Measurements from ENCODE around the gene SRGAP1.

Gene SRGAP1

GRCh38 chr12:63821781-63822251 lies 22.7 kb upstream of the SRGAP1 start:
- Histone ChIP-seq H3K4me1 (ENCODE audit: control insufficient read depth, insufficient read depth, low read length) (no peaks in the 10 kb centered on the region), H3K27ac (ENCODE audit: extremely low read depth, low read depth, low read length) (no peak overlapping the region), H3K9me3 (ENCODE audit: control insufficient read depth, insufficient read depth, low read depth, low read length) (no peaks in the 10 kb centered on the region), H3K36me3 (ENCODE audit: control insufficient read depth in 2 of 2, insufficient read depth in 1 of 2, low read length in 2 of 2) (no peaks in the 10 kb centered on the region), H3K4me3 (ENCODE audit: low read depth, low read length) (no peak overlapping the region)
- POLR2A ChIA-PET: no interaction called here
- TF ChIP-seq ZNF202 (tag by site-specific recombination; IDR thresholded peaks at IDR 0.05; ENCODE audit: borderline replicate concordance): 0 out of 2 replicates have a peak, but pooled peaks have one; percentile 45
- TF ChIP-seq ZNF558 (tag by site-specific recombination; IDR thresholded peaks at IDR 0.05): no peak
- TF ChIP-seq ZNF140 (tag by site-specific recombination; IDR thresholded peaks at IDR 0.05): no peak
- CTCF ChIA-PET: interaction anchor here (0.6 to 1.5 kb wide), 2 partner anchors 402 to 435 kb away, joined by 3 to 6 read pairs; no protein-coding TSS in a partner anchor

GRCh38 chr12:63822352-63822751 lies 22.1 kb upstream of the SRGAP1 start:
- no peak for TF ChIP-seq ZNF302 (tag by site-specific recombination; IDR thresholded peaks at IDR 0.05; ENCODE audit: low read depth)
- no peak for TF ChIP-seq ZNF670 (tag by site-specific recombination; IDR thresholded peaks at IDR 0.05; ENCODE audit: low read depth)
- POLR2A ChIA-PET: no interaction called here
- CTCF ChIA-PET: interaction anchor here (0.6 to 1.5 kb wide), 2 partner anchors 434 to 786 kb away, joined by 3 to 6 read pairs; no protein-coding TSS in a partner anchor
- Histone ChIP-seq H3K27ac (ENCODE audit: extremely low read depth, low read depth, low read length) (no peak overlapping the region), H3K4me3 (ENCODE audit: low read depth, low read length) (no peak overlapping the region), H3K4me1 (ENCODE audit: control insufficient read depth, insufficient read depth, low read length) (no peaks in the 10 kb centered on the region), H3K9me3 (ENCODE audit: control insufficient read depth, insufficient read depth, low read depth, low read length) (no peaks in the 10 kb centered on the region), H3K36me3 (ENCODE audit: control insufficient read depth in 2 of 2, insufficient read depth in 1 of 2, low read length in 2 of 2) (no peaks in the 10 kb centered on the region)

- Histone ChIP-seq H3K4me1 (ENCODE audit: control insufficient read depth, insufficient read depth, low read length) (no peaks in the 10 kb centered on the region), H3K4me3 (ENCODE audit: low read depth, low read length) (no peak overlapping the region), H3K36me3 (ENCODE audit: control insufficient read depth in 2 of 2, insufficient read depth in 1 of 2, low read length in 2 of 2) (no peaks in the 10 kb centered on the region), H3K27ac (ENCODE audit: extremely low read depth, low read depth, low read length) (no peak overlapping the region), H3K9me3 (ENCODE audit: control insufficient read depth, insufficient read depth, low read depth, low read length) (no peaks in the 10 kb centered on the region)
- CTCF ChIA-PET: interaction anchor here (0.6 kb wide), 1 partner anchor 786 kb away, joined by 3 read pairs; no protein-coding TSS in a partner anchor
- POLR2A ChIA-PET: no interaction called here
- TF ChIP-seq ZNF423 (tag by site-specific recombination; IDR thresholded peaks at IDR 0.05): no peak
- no peak for TF ChIP-seq CTCF (tag by site-specific recombination; IDR thresholded peaks at IDR 0.05)
- no peak for TF ChIP-seq ZNF529 (tag by site-specific recombination; IDR thresholded peaks at IDR 0.05; ENCODE audit: insufficient replicate concordance)
- no peak for TF ChIP-seq ZNF449 (tag by site-specific recombination; IDR thresholded peaks at IDR 0.05)
- no peak for TF ChIP-seq ZNF707 (tag by site-specific recombination; IDR thresholded peaks at IDR 0.05)
- TF ChIP-seq ZFP37 (tag by site-specific recombination; IDR thresholded peaks at IDR 0.05): no peak
- TF ChIP-seq, protein P1, sequence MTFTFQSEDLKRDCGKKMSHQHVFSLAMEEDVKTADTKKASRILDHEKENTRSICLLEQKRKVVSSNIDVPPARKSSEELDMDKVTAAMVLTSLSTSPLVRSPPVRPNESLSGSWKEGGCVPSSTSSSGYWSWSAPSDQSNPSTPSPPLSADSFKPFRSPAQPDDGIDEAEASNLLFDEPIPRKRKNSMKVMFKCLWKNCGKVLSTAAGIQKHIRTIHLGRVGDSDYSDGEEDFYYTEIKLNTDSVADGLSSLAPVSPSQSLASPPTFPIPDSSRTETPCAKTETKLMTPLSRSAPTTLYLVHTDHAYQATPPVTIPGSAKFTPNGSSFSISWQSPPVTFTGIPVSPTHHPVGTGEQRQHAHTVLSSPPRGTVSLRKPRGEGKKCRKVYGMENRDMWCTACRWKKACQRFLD (tag by site-specific recombination; IDR thresholded peaks at IDR 0.05): no peak
- TF ChIP-seq, protein P2, sequence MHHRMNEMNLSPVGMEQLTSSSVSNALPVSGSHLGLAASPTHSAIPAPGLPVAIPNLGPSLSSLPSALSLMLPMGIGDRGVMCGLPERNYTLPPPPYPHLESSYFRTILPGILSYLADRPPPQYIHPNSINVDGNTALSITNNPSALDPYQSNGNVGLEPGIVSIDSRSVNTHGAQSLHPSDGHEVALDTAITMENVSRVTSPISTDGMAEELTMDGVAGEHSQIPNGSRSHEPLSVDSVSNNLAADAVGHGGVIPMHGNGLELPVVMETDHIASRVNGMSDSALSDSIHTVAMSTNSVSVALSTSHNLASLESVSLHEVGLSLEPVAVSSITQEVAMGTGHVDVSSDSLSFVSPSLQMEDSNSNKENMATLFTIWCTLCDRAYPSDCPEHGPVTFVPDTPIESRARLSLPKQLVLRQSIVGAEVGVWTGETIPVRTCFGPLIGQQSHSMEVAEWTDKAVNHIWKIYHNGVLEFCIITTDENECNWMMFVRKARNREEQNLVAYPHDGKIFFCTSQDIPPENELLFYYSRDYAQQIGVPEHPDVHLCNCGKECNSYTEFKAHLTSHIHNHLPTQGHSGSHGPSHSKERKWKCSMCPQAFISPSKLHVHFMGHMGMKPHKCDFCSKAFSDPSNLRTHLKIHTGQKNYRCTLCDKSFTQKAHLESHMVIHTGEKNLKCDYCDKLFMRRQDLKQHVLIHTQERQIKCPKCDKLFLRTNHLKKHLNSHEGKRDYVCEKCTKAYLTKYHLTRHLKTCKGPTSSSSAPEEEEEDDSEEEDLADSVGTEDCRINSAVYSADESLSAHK (tag by site-specific recombination; IDR thresholded peaks at IDR 0.05): no peak
- TF ChIP-seq, protein P3, sequence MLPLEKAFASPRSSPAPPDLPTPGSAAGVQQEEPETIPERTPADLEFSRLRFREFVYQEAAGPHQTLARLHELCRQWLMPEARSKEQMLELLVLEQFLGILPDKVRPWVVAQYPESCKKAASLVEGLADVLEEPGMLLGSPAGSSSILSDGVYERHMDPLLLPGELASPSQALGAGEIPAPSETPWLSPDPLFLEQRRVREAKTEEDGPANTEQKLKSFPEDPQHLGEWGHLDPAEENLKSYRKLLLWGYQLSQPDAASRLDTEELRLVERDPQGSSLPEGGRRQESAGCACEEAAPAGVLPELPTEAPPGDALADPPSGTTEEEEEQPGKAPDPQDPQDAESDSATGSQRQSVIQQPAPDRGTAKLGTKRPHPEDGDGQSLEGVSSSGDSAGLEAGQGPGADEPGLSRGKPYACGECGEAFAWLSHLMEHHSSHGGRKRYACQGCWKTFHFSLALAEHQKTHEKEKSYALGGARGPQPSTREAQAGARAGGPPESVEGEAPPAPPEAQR (tag by site-specific recombination; IDR thresholded peaks at IDR 0.05): no peak
- TF ChIP-seq ZNF114 (tag by site-specific recombination; IDR thresholded peaks at IDR 0.05): no peak
- TF ChIP-seq, protein P4, sequence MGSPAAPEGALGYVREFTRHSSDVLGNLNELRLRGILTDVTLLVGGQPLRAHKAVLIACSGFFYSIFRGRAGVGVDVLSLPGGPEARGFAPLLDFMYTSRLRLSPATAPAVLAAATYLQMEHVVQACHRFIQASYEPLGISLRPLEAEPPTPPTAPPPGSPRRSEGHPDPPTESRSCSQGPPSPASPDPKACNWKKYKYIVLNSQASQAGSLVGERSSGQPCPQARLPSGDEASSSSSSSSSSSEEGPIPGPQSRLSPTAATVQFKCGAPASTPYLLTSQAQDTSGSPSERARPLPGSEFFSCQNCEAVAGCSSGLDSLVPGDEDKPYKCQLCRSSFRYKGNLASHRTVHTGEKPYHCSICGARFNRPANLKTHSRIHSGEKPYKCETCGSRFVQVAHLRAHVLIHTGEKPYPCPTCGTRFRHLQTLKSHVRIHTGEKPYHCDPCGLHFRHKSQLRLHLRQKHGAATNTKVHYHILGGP (tag by site-specific recombination; IDR thresholded peaks at IDR 0.05): no peak
- no peak for TF ChIP-seq ZBTB11 (tag by site-specific recombination; conservative IDR thresholded peaks at IDR 0.05; ENCODE audit: low read depth)
These were observed 21.5 kb upstream of the SRGAP1 start for GRCh38 chr12:63823040-63823439.
